GM20000 (cell line): ENCODE results near the gene ZRSR2.

Experiments
- DNase-seq: peaks from one replicate; pipeline ENCODE4 v3.0.0; 2012; ENCODE audit warnings: low spot score
- TF ChIP-seq, protein P1 (sequence below): IDR thresholded peaks from 2 replicates; pipeline ENCODE4 v1.5.1; 2012; ENCODE audit warnings: mild to moderate bottlenecking, control low read depth; ENCODE audit errors: extremely low read depth, missing control alignments

ZRSR2 gene

DNA sequence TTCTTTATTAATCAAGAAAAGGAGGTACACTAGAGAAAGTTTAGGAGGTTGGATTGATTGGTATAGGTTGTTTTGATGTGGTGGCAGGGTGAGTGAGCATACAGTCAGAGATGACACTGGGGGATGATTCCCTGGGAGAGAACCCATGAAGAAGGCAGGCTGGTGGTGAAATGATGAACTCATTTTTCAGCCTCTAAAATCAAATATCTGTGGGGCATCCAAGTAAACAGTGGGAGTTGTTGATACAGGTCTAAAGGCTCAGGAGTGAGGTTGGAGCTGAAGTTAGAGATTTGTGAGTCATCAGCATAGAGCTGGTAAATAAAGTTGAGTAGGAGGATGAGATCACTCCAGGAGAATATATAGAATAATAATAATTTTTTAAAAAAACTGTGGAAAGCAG, 74.3 kb downstream of the ZRSR2 start:
- no peak for DNase-seq
- TF ChIP-seq, protein P1, sequence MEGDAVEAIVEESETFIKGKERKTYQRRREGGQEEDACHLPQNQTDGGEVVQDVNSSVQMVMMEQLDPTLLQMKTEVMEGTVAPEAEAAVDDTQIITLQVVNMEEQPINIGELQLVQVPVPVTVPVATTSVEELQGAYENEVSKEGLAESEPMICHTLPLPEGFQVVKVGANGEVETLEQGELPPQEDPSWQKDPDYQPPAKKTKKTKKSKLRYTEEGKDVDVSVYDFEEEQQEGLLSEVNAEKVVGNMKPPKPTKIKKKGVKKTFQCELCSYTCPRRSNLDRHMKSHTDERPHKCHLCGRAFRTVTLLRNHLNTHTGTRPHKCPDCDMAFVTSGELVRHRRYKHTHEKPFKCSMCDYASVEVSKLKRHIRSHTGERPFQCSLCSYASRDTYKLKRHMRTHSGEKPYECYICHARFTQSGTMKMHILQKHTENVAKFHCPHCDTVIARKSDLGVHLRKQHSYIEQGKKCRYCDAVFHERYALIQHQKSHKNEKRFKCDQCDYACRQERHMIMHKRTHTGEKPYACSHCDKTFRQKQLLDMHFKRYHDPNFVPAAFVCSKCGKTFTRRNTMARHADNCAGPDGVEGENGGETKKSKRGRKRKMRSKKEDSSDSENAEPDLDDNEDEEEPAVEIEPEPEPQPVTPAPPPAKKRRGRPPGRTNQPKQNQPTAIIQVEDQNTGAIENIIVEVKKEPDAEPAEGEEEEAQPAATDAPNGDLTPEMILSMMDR, result no peak

DNA sequence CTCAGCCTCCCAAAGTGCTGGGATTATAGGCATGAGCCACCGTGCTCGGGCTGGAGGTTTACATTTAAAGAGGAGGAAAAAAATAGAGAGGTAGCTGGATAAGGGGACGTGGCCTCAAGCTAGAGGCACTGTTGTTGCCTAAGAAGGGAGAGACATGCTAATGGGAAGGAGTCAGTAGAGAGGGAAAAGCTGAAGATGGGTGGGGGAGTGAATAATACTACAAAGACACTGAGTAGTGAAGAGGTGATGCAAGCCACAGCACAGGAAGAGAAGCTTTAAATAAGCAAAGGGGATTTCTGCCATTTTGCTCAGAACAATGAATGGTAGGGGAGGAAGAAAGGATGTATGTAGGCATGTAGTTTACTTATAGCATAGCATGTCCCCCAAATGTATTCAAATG, 75.9 kb downstream of the ZRSR2 start:
- TF ChIP-seq, protein P1, result no peak
- no peak for DNase-seq

DNA sequence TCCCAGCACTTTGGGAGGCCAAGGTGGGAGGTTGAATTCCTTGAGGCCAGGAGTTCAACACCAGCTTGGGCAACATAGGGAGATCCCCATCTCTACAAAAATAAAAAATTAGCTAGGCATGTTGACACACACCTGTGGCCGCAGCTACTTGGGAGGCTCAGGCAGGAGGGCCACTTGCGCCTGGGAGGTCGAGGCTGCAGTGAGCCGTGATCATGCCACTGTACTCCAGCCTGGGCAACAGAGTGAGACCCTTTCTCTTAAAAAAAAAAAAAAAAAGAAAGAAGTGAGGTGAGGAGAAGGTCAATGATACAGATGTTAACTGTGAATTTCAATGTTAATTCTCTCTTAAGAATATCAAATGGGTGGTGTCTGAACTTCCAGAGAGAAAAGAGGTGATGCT, 79.4 kb downstream of the ZRSR2 start:
- TF ChIP-seq, protein P1, result no peak
- no peak for DNase-seq

DNA sequence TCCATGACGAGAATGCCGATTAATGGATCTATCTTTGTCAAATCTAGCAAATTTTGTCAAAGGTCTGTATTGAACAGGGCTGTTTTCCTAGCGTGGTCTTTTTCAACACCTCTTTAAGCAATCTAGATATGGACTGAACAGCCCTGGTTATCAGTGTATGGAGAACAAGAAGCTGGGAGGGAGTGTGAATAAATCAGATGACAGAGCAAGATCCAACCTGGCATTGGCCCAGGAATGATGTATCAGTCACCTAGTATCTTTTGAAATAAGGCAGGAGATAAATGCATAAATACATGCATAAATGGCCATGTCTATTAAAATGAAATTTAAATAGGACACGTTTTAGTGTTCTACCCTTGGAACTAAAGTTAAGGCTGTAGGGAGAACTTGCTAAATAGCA, 80.0 kb downstream of the ZRSR2 start:
- DNase-seq, result no peak
- TF ChIP-seq, protein P1, result no peak
